Skin epidermis (tissue), 12 donors: ENCODE data around the gene SLC35B2.

Source experiments
- H3K27ac ChIP-seq, 21 experiments: fragments of 200-600 bp; sonication (generic) in 11 of 21; one replicate each; pipeline ENCODE4 v1.5.0; 2020; ENCODE audit warnings: mild to moderate bottlenecking in 3 of 21, inconsistent platforms in 2 of 21, moderate library complexity in 2 of 21
- H3K4me3 ChIP-seq, 7 experiments: fragments of 200-600 bp; sonication (generic) in 2 of 7; one replicate each; pipeline ENCODE4 v1.5.0; 2020; ENCODE audit warnings: inconsistent platforms in 2 of 7, mild to moderate bottlenecking in 2 of 7, moderate library complexity in 1 of 7

SLC35B2 gene

DNA sequence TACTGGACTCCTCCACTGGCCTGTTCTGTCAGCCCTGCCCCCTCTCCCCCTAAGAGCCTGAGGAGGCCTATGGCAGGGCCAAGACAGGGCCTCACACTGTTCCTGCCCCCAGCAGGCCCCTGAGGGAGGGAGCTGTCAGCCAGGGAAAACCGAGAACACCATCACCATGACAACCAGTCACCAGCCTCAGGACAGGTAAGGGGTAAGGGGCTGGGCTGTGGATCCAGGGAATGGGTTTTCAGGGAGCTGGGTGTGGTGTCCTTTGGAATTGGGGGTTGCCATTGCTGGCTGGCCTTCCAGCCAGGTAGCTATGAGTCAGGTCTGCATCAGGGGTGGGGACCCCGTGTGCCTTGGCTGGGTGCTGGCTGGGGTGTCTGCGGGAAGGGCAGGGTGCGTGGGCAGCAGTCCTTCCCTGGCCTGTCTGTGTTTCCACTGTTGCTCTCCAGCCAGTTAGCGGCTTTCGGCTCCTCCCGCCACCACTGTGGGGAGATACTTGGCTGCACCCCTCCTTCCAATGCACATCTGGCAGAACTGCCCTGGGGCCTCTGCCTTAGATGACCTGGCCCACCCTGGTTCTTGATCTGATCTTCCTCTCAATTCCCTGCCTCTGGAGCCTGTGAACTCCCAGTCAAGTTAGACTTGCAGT lies 30.1 kb downstream of the SLC35B2 start:
- no peak overlapping the region for H3K4me3 ChIP-seq

DNA sequence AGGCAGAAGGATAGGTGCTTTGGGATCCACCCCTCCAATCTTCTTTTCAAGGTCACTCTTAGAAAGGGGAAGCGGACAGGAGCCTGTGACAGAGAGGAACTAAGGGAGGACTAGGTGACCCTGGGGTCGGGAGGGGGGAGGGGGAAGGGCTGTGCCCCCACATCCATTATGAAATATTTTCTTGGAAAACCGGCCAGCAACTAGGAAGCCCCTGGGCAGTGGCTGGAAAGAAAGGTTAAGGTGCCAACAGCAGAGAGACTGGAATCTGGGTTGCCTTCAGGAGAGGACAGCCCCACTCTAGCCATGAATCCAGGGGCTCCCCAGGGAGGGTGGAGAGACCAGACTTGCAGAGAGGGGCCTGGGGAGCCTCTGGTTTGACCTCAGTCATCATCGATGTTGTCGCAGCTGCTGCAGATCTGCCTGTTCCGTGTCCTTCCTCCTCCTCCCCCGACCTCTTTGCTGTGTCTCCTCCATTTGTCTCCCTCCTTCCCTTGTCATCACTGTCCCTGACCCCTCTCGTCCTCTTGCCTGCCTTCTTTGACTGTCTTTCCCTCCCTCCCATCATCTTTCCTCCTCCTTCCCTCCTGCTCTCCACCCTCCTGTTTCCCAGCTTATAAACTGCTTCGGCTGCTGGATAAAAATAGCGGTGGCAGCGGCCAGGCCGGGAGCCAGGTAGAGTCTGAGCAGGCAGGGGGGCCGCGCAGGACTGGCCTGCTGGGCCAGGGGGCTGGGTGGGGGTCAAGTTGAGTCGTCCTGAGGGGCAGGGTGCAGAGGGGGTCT lies 30.8 kb downstream of the SLC35B2 start:
- no peak overlapping the region for H3K4me3 ChIP-seq
- peak overlapping the region in 10 of 21 experiments; percentile 12 to 74 (median 46) for H3K27ac ChIP-seq

More for the DNA sequence above, 30.1 kb downstream of the SLC35B2 start:
- H3K27ac ChIP-seq, result peak overlapping the region in 9 of 21 experiments; percentile 1 to 74 (median 55)

DNA sequence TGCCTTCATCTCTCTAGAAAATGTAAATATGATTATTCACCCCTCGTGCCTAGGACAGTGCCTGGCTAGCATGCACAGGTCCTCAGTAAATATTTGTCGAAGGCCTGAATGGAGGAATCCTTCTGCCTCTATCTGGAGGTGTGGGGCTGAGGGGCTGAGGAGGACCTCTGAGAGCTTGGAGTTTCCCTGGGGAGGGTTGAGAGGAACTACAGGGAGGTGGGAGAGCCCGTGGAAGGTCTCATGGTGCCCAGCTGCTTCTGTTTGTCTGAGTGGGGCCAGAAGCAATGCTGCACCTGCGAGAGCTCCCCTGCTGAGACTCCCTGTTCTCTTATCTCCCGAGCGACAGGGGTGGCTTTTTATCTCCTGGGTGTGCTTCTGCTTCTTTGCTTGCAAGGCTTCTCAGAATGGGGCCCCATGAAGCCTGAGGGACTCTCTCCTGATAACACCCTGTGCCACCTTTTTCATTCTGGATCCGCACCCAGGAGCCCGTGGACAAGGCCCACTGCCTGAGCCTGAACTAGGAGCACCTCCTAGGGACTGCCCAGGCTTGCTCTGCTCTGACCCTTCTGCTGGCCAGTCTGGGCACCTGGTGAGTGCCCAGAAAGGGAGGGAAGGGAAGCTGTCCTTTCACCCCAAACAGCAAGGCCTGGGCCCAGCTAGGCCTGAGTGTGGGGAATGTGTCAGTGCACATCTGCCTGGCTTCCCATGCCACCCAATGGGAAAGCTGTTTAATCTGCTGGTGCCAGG lies 31.6 kb downstream of the SLC35B2 start:
- Histone ChIP-seq H3K27ac (peak overlapping the region in 6 of 21 experiments; percentile 12 to 55 (median 20)), H3K4me3 (no peak overlapping the region)

DNA sequence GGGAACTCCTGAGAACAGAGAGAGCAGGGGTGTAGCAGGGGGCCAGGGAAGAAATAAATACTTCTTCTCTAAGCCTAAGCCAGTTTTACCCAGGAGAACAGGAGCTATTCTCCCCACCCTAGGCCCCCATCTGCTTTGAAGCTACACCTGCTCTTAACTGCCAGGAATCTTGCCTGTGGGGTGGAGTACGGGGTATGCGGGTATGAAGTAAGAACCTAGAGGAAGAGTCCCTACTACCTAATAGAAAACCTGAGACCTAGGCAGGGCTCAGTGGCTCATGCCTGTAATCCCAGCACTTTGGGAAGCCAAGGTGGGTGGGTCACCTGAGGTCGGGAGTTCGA lies 32.4 kb downstream of the SLC35B2 start:
- Histone ChIP-seq H3K4me3 (no peak overlapping the region), H3K27ac (peak overlapping the region in 4 of 21 experiments; percentile 14 to 88 (median 32))

DNA sequence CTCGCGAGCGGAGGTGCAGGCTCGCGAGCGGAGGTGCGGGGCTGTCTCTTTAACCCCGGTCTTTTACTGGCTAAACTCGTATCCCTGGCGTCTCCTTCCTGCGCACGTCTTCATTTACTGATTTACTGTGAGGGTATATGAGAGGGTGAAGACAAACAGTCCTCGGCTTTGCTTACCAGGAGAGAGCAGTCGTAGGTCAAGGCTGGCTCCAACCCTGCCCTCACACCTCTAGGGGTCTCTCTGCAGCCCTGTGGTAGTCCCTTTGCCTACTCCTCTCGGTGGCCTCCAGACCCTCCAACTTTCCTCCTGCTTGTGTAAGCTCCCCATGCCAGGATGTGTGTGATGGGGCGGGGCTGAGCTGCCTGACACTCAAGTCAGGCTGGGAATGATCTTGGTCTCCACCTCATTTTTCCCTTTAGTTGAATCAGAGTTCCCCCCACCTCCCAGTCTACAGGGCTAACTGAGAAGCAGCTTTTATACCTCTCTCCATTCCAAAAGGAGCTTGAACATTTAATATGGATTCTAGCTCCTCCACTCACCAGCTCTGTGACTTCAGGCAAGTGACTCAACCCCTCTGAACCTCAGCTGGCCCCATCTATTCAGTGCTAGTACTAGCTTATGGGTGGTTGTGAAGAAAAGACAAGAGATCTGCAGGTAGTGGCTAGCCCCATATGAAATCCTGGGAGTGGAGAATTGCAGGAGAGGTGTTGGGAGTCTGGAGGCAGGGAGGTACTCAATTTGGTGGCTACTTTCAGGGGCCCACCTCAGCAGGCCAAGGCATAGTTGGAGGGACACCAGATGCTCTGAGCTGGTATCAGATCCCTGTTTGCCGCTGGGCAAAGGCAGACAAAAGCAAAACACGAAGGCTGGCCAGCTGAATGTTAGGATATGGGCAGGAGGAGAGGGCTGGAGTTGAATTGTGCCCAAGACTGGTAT lies 33.0 kb downstream of the SLC35B2 start:
- H3K27ac ChIP-seq, result peak overlapping the region in 12 of 21 experiments; percentile 9 to 91 (median 85)
- H3K4me3 ChIP-seq, result peak overlapping the region; percentile 52 to 80 (median 61)

DNA sequence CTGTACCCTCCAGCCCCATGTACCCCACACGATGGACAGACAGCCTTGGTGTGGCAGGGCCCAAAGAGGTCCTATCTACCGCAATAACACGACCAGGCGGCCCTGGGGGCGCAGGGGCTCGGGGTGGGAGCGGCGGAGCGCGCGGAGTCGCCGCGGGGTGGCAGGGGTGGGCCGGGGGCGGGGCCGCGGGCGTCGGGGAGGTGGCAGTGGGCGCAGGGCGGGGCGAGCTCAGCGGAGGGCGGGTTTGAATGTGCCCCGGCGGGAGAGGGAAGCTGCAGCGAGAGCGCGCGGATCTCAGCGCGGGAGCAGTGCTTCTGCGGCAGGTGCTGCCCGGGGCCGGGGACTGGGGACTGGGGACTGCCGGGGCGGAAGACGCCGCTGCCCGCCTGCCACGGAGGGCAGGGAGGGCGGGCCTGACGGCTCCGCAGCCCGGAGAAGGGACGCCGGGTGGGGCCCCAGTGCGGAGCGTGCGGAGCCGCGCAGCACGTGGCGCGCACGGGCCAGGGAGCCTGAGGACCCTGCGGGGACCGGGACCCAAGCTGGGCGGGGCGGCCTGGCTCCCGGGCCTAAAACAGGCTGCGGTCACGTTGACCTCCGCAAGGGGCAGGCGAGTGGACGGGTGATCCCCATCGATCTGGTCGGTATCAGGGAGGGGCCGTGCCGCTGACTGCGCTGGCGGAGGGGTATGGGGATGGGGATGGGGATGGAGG lies 33.9 kb downstream of the SLC35B2 start, which contains the start of gene SLC29A1:
SLC29A1 (plus strand) TSS at position 277 of the 710 bp plus-strand sequence. CDS start 3,719 bp downstream, outside the sequence.
- H3K27ac ChIP-seq, result peak within 1 kb of the TSS in 17 of 21 experiments; percentile 39 to 91 (median 82)
- H3K4me3 ChIP-seq, result peak within 1 kb of the TSS; percentile 52 to 80 (median 61)

DNA sequence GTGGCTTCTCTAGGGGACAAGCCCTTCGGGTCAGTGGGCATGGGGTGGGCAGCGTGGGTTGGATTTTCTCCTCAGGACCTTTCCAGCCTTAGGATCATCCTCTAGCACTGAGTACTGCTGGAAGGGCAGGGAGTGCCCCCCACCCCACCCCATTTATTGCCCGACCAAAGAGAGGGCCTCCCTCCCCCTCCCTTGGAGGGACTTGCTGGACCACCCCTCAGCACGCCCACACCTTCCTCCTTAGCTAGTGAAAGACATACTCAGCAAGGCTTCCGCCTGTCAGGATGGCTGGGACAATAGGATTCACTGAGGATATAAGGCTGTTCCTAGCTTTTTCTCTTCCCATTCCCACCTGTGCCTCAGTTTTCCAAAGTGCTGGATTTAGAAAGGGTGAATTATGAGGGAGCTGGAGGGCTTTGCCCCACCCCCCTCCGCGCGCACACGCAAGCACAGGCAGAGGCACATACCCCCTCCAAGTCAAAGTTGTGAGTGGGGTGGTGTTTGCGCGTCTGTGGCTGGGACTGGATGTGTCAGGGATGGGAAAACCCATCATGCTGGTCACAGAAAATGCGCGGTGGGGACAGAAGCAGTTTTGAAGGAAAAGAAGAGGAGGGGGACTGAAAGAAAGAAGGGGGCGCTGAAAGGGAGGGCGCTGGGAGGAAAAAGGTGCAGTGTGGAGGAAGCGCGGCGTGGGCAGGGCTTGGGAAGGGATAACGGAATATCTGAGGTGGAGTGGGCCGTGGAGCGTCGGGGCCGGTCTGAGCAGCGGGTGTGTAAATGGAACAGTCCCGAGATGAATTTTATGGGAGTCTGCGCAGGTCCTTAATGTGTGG lies 34.6 kb downstream of the SLC35B2 start:
- H3K27ac ChIP-seq, result peak overlapping the region in 18 of 21 experiments; percentile 39 to 91 (median 80)
- peak overlapping the region; percentile 52 to 80 (median 61) for H3K4me3 ChIP-seq

DNA sequence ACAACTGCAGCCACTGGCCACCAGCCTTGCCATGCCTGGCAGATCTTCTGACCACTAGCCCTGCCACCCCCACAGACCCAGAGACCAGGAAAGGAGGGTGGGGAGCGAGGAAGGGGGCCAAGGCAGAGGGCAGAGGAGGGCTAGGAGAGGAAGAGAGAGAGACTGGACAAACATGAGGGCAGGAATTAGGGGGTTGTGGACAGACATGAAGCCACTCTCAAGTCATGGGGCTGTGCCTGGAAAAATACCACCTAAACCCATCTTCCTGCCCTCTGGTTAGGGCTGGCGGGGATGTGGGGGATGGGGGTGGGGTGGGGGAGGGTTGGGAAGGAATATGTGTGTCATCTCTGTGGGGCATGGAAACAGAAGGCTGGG lies 35.4 kb downstream of the SLC35B2 start:
- peak overlapping the region in 1 of 7 experiments; percentile 68 for H3K4me3 ChIP-seq

DNA sequence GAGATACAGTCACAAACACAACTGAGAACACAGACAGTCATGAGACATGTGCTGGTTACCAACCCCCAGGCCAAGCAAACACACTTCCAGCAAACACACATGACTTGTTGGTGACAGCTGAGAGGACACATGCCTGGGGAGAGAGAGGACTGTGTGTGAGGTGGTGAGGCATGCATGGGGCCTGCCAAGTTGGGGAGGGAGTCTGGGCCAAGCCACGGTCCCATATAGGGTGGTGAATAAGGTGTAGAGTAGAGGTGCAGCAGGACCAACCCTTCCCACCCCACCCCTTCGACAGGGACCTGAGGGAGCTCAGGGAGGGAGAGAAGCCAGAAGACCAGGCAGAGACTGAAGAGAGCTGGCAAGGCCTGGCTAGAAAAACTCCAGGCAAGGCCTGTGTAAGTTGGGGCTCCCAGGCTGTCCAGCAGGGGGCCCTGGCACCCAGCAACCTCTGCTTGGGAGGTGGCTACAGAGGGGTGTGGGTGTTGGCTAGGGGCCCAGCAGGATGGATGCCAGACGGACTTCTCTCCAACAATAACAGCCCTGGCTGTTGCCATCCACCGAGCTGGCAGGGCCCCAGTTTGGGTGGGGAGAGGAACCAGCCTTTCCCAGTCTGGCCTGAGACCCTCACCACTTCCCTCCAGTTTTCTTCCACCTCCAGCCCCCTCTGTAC lies 35.9 kb downstream of the SLC35B2 start:
- peak overlapping the region in 1 of 7 experiments; percentile 68 for H3K4me3 ChIP-seq
- H3K27ac ChIP-seq, result peak overlapping the region in 20 of 21 experiments; percentile 39 to 91 (median 77)

More for the DNA sequence above, 35.4 kb downstream of the SLC35B2 start:
- H3K27ac ChIP-seq, result peak overlapping the region in 20 of 21 experiments; percentile 39 to 91 (median 77)

DNA sequence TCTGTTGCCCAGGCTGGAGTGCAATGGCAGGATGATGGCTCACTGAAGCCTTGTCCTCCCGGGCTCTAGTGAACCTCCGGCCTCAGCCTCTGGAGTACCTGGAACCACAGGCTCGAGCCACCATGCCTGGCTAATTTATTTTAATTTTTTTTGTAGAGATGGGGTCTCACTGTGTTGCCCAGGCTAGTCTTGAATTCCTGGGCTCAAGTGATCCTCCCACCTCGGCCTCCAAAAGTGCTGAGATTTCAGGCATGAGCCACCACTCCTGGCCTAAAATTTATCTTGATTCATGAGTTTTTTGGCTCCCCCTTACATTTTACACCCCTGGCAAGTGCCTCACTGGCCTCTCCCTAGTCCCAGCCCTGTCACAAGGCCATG lies 36.4 kb downstream of the SLC35B2 start:
- Histone ChIP-seq H3K27ac (peak overlapping the region in 18 of 21 experiments; percentile 47 to 91 (median 80)), H3K4me3 (no peak overlapping the region)

DNA sequence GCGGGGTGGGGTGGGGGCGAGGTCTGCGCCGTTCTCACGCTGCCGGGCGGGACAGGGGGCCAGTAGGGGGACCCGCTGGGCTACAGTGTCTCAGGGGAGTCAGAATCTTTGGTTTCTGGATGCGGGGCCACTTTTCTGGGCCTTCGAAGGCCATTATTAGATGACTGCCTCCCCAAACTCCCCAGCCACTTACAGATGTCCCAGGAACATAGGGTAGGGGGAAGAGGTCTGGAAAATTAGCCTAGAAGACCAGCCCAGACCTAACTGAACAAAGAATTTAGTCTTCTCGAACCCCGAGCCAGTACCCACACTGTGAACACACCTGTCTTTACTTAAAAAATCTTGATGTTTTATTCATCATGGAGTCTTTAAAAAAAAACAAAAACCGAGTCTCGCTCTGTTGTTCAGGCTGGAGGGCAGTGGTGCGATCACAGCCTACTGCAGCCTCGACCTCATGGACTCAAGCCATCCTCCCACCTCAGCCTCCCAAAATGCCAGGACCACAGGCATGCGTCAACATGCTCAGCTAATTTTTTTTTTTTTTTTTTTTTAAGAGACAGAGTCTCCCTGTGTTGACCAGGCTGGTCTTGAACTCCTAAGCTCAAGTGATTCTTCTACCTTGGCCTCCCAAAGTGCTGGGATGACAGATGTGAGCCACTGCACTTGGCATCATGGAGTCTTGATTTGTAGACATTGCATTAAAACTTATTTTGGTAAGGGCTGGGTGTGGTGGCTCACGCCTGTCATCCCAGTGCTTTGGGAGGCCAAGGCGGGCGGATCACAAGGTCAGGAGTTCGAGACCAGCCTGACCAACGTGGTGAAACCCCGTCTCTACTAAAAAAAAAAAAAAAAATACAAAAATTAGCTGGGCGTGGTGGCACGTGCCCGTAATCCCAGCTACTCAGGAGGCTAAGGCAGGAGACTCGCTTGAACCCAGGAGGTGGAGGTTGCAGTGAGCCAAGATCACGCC lies 37.2 kb downstream of the SLC35B2 start:
- peak overlapping the region in 20 of 21 experiments; percentile 6 to 91 (median 72) for H3K27ac ChIP-seq
- peak overlapping the region; percentile 25 to 44 (median 36) for H3K4me3 ChIP-seq

DNA sequence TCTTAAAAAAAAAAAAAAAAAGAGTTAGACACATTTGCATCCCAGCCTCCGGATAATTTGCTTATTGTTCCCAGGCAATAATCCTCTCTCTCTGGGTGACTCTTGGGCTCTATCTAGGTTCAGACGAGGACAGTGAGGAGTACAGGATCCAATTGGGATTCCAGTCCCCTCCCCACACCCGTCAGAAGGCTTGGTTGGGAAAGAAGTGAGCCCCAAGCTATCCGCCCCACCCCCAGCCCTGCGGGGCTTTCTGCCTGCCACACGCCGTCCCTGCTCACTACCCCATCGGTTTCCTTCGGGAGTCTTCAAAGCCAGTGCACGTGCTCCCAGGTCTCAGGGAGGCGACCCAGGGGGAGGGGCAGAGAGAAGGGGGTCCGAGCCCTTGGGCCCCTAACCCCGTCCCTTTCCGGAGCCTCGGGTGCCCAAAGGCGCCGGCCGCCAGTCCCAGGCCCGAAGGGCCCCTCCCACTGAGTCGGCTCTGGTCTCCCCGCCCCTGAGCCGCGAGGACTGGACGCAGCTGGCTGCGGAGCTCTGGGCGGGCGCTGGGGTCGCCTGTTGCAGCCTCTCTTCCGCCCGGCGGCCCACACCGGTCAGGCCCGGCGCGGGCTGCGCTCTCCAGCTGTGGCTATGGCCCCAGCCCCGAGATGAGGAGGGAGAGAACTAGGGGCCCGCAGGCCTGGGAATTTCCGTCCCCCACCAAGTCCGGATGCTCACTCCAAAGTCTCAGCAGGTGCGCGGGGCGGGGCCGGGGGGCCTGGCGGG lies 38.1 kb downstream of the SLC35B2 start:
- Histone ChIP-seq H3K4me3 (peak overlapping the region; percentile 25 to 44 (median 36)), H3K27ac (peak overlapping the region in 20 of 21 experiments; percentile 6 to 91 (median 68))

DNA sequence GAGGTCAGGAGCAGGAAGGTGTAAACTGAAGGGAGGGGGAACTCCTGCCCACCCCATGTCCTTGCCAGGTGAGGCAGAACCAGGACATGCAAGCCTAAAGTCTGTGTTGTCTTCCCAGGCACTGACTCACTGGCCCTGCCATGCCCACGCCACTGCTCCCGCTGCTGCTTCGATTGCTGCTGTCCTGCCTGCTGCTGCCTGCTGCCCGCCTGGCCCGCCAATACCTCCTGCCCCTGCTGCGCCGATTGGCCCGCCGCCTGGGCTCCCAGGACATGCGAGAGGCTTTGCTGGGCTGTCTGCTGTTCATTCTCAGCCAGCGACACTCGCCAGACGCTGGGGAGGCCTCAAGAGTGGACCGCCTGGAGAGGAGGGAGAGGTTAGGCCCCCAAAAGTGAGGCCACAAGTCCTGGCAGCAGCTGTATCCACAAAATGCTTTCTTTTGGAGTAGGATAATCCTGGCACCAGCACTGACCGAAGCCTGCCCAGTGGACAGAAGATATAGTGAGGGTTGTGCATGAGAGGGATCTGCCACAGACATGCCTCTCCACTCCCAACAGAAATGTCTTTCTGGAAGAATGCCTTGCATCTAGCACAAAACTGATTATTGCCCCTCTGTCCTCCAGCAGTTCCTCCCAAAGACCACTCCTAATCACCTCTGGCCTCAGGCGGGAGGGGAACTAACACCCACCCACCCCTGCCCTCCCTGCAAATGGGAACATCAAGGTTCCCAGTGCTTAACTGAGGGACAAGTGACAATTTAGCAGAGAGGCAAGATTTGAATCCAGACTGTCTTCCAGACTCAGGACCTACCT lies 39.8 kb downstream of the SLC35B2 start:
- Histone ChIP-seq H3K4me3 (no peak overlapping the region), H3K27ac (peak overlapping the region in 15 of 21 experiments; percentile 2 to 91 (median 60))

DNA sequence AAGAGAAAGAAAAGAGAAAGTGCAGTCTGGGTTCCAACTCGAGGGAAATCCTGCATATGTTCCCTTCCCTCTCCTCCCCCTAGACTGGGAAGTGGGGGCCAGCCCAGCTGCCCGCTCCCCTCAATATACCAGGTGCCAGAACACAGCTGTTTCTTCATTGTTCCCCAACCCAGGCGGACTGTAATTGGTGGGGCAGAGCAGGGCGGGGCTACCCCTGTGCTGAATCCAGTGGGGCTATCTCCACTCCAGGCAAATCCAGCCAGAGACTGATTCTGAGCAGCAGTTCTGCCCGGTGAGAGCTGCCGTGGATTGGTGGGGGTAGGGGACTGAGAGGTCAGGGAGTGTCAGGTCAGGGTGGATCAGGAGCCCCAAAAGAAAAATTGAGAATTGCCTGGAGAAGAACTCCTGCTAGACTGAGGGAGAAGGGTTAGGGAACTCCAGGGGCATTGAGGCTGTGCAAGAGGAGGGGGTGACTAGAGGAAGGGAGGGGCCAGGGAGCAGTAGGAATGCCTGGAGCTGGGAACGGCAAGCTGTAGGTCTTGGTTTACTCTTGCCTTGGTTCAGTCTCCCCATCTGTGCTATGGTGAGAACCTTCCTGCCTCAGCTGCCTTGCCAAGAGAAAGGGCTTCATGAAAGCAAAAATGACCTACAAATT lies 40.5 kb downstream of the SLC35B2 start, which contains the start of gene MYMX:
MYMX (plus strand) TSS at position 250 of the 655 bp plus-strand sequence. CDS start 546 bp downstream, outside the sequence.
- H3K4me3 ChIP-seq, result no peak within 1 kb of the TSS
- H3K27ac ChIP-seq, result peak within 1 kb of the TSS in 14 of 21 experiments; percentile 2 to 91 (median 63)
